Keratinocyte (primary cell): ENCODE results near the gene VAMP2.

Experiments
- EZH2 ChIP-seq: IDR thresholded peaks from one replicate; pipeline ENCODE4 v1.6.1; 2012; ENCODE audit warnings: inconsistent platforms, mild to moderate bottlenecking, low read length, moderate library complexity
- TF ChIP-seq, protein P1 (sequence below), 3 experiments: IDR thresholded peaks in 1 of 3; conservative IDR thresholded peaks in 1 of 3; optimal IDR thresholded peaks in 1 of 3; 2 replicates in 2 of 3; 3 replicates in 1 of 3; pipeline versions ENCODE3 to v1.5.1; 2011; ENCODE audit warnings: low read length in 3 of 3, mild to moderate bottlenecking in 3 of 3, moderate library complexity in 2 of 3, control low read depth in 1 of 3, inconsistent platforms in 1 of 3; ENCODE audit not compliant: insufficient read depth in 2 of 3; ENCODE audit errors: extremely low read depth in 1 of 3

DNA sequence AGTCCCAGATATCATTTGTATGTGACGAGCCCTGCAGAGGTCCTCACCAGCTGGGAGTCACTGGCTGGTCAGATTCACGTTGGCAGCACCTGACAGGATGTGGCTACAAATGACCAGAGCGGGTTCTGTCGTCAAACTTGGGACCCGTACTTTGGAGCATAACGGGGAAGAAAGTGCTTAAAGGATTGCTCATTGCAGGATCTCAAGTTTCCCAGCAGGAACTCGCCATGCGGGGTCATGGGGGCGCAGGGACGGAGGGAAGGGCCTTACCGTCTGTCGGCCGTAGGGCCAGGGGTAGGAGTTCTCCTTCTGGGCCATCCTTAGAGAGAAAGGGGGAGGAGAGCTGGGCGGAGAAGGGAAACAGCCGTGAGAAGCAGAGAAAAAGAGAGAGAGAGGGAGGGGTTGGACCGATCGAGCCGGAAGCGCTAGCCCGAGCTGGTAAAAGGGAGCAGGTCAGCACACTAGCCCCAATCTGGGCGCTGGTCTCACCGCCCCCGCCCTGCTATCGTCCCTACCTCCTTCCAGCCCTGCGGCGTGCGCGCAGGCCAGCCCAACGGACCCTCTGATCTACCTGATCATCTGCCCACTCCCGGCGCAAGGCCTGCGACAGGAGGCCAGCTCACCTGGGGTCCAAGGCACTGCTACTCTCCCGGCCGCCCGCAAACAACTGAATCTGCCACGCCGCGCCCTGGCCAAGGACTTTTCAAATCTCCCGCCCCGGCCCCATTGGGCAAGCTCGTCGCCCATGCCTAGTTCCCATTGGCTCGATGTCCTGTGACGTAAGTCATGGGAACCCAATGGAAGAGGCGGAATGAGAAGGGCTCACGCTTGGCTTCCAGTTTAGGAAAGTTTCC is 47.4 kb upstream of the VAMP2 start, which contains the start of gene AURKB:
- TF ChIP-seq, protein P1, sequence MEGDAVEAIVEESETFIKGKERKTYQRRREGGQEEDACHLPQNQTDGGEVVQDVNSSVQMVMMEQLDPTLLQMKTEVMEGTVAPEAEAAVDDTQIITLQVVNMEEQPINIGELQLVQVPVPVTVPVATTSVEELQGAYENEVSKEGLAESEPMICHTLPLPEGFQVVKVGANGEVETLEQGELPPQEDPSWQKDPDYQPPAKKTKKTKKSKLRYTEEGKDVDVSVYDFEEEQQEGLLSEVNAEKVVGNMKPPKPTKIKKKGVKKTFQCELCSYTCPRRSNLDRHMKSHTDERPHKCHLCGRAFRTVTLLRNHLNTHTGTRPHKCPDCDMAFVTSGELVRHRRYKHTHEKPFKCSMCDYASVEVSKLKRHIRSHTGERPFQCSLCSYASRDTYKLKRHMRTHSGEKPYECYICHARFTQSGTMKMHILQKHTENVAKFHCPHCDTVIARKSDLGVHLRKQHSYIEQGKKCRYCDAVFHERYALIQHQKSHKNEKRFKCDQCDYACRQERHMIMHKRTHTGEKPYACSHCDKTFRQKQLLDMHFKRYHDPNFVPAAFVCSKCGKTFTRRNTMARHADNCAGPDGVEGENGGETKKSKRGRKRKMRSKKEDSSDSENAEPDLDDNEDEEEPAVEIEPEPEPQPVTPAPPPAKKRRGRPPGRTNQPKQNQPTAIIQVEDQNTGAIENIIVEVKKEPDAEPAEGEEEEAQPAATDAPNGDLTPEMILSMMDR (optimal IDR thresholded peaks at IDR 0.05 in 1 of 3, IDR thresholded peaks at IDR 0.05 in 1 of 3, conservative IDR thresholded peaks at IDR 0.05 in 1 of 3; ENCODE audit: extremely low read depth in 1 of 3, insufficient read depth in 2 of 3, low read length in 3 of 3) = peak in 1 of 3 experiments; percentile 16
- no peak for TF ChIP-seq EZH2
